Neural crest cell (in vitro differentiated cells): ENCODE results near the gene HMCN1. TPM values are rescaled to one million over a fixed set of nuclear protein-coding genes. Genes with fewer than 3 reads are reported as not detected.
A peak's percentile ranks its signal among the peaks of the same experiment; 100 is the strongest.

ENCODE experiments used
- DNase-seq: peaks from one replicate; pipeline ENCODE4 v3.0.0; 2021; ENCODE audit warnings: low read depth, mixed read lengths, low spot score
- H3K27ac Mint-ChIP-seq: one replicate; pipeline ENCODE4 v1.8.0; 2021; ENCODE audit warnings: mild to moderate bottlenecking, mixed read lengths; ENCODE audit not compliant: unreplicated experiment
- H3K27me3 Mint-ChIP-seq: 2 replicates; pipeline ENCODE4 v1.8.0; 2021; ENCODE audit warnings: low read depth, mild to moderate bottlenecking, mixed read lengths
- H3K36me3 Mint-ChIP-seq: 2 replicates; pipeline ENCODE4 v1.8.0; 2021; ENCODE audit warnings: low read depth, mild to moderate bottlenecking, mixed read lengths
- H3K4me1 Mint-ChIP-seq: 2 replicates; pipeline ENCODE4 v1.8.0; 2021; ENCODE audit warnings: mixed read lengths
- H3K4me3 Mint-ChIP-seq: one replicate; pipeline ENCODE4 v1.8.0; 2021; ENCODE audit warnings: mild to moderate bottlenecking, mixed read lengths
- H3K9me3 Mint-ChIP-seq: 2 replicates; pipeline ENCODE4 v1.8.0; 2021; ENCODE audit warnings: mixed read lengths
- total RNA-seq: library from RNA; stranded (reverse); gene quantifications from 2 replicates; pipeline ENCODE4 v1.2.1, GENCODE V29; 2021
- TF ChIP-seq, protein P1 (sequence below): fragments of 200-600 bp; sonication (generic); conservative IDR thresholded peaks from 2 replicates; pipeline ENCODE4 v1.5.0; 2021; ENCODE audit warnings: antibody characterized with exemption, mild to moderate bottlenecking

Gene HMCN1
- total RNA-seq, 1 donor from 2014 or later = 16.6 TPM

GRCh38 chr1:185695299-185695698 lies 38.9 kb upstream of the HMCN1 start:
- H3K4me1 Mint-ChIP-seq = no peaks in the 10 kb centered on the region
- no peak overlapping the region for H3K27ac Mint-ChIP-seq
- H3K27me3 Mint-ChIP-seq = no peaks in the 10 kb centered on the region
- H3K36me3 Mint-ChIP-seq = no peaks in the 10 kb centered on the region
- H3K9me3 Mint-ChIP-seq = no peaks in the 10 kb centered on the region
- TF ChIP-seq, protein P1, sequence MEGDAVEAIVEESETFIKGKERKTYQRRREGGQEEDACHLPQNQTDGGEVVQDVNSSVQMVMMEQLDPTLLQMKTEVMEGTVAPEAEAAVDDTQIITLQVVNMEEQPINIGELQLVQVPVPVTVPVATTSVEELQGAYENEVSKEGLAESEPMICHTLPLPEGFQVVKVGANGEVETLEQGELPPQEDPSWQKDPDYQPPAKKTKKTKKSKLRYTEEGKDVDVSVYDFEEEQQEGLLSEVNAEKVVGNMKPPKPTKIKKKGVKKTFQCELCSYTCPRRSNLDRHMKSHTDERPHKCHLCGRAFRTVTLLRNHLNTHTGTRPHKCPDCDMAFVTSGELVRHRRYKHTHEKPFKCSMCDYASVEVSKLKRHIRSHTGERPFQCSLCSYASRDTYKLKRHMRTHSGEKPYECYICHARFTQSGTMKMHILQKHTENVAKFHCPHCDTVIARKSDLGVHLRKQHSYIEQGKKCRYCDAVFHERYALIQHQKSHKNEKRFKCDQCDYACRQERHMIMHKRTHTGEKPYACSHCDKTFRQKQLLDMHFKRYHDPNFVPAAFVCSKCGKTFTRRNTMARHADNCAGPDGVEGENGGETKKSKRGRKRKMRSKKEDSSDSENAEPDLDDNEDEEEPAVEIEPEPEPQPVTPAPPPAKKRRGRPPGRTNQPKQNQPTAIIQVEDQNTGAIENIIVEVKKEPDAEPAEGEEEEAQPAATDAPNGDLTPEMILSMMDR = peak; percentile 55
- DNase-seq = no peak
- H3K4me3 Mint-ChIP-seq = no peak overlapping the region

GRCh38 chr1:185696422-185697150 lies 37.6 kb upstream of the HMCN1 start:
- DNase-seq = no peak
- Mint-ChIP-seq H3K27me3 (no peaks in the 10 kb centered on the region), H3K27ac (peak overlapping the region; percentile 87), H3K9me3 (no peaks in the 10 kb centered on the region), H3K4me3 (no peak overlapping the region), H3K4me1 (no peaks in the 10 kb centered on the region), H3K36me3 (no peaks in the 10 kb centered on the region)
- TF ChIP-seq, protein P1 = no peak

GRCh38 chr1:185699874-185700273 lies 34.3 kb upstream of the HMCN1 start:
- Mint-ChIP-seq H3K4me3 (no peak overlapping the region), H3K9me3 (no peaks in the 10 kb centered on the region), H3K4me1 (no peaks in the 10 kb centered on the region), H3K36me3 (no peaks in the 10 kb centered on the region), H3K27ac (no peak overlapping the region), H3K27me3 (no peaks in the 10 kb centered on the region)
- DNase-seq = no peak
- TF ChIP-seq, protein P1 = no peak

- H3K27me3 Mint-ChIP-seq = no peaks in the 10 kb centered on the region
- H3K36me3 Mint-ChIP-seq = peaks cover 4% of the 10 kb centered on the region
- TF ChIP-seq, protein P1 = no peak
- H3K4me1 Mint-ChIP-seq = no peaks in the 10 kb centered on the region
- H3K27ac Mint-ChIP-seq = no peak overlapping the region
- H3K4me3 Mint-ChIP-seq = no peak overlapping the region
- no peak for DNase-seq
- H3K9me3 Mint-ChIP-seq = peaks cover 4% of the 10 kb centered on the region
These were observed 32.5 kb upstream of the HMCN1 start for GRCh38 chr1:185701650-185702049.

GRCh38 chr1:185704181-185704580 lies 30.0 kb upstream of the HMCN1 start:
- no peak overlapping the region for H3K4me3 Mint-ChIP-seq
- H3K27ac Mint-ChIP-seq = no peak overlapping the region
- no peak for DNase-seq
- TF ChIP-seq, protein P1 = no peak
- H3K9me3 Mint-ChIP-seq = peaks cover 7% of the 10 kb centered on the region
- H3K36me3 Mint-ChIP-seq = peaks cover 5% of the 10 kb centered on the region
- H3K4me1 Mint-ChIP-seq = no peaks in the 10 kb centered on the region
- H3K27me3 Mint-ChIP-seq = no peaks in the 10 kb centered on the region
